NCI-H1092 (cell line): Measurements from ENCODE around the gene OOSP4A.
"Not testable (repeated sequence)": the region's sequence is repeated elsewhere in the genome, so short reads cannot be mapped to it uniquely, and the experiment has no call there.

Experiments used
- DNase-seq: peaks from one replicate; lab custom pipeline; 2025; lab: John Stamatoyannopoulos, UW

OOSP4A gene

GRCh38 chr11:59981106-59981770, 17.4 kb downstream of the OOSP4A start:
- DNase-seq = no peak

GRCh38 chr11:59982037-59982436, 18.2 kb downstream of the OOSP4A start:
- not testable (repeated sequence) for DNase-seq

- no peak for DNase-seq
These were observed 19.4 kb downstream of the OOSP4A start for GRCh38 chr11:59983212-59983611.

GRCh38 chr11:59984368-59984767, 20.5 kb downstream of the OOSP4A start:
- DNase-seq = no peak

- no peak for DNase-seq
These were observed 26.6 kb downstream of the OOSP4A start for GRCh38 chr11:59990421-59990820.

GRCh38 chr11:59992425-59992824, 28.6 kb downstream of the OOSP4A start:
- DNase-seq = no peak

GRCh38 chr11:59997800-59998199, 34.0 kb downstream of the OOSP4A start:
- DNase-seq = no peak

- no peak for DNase-seq
These were observed 35.9 kb downstream of the OOSP4A start for GRCh38 chr11:59999691-60000090.

GRCh38 chr11:60003729-60004128, 39.9 kb downstream of the OOSP4A start:
- DNase-seq = no peak

GRCh38 chr11:60005360-60005759, 41.5 kb downstream of the OOSP4A start:
- no peak for DNase-seq

GRCh38 chr11:60016881-60017280, 53.0 kb downstream of the OOSP4A start, which contains the start of gene OOSP4B:
Gene OOSP4B, plus strand, starts transcription at chr11:60017181.
- DNase-seq = no peak

GRCh38 chr11:60018058-60018457, 54.2 kb downstream of the OOSP4A start:
- DNase-seq = no peak
